Fibroblast of lung (primary cell): ENCODE results near the gene PIWIL4.

Source experiments
- EZH2 ChIP-seq: IDR thresholded peaks from 2 replicates; pipeline ENCODE4 v1.5.1; 2012; ENCODE audit warnings: low read length, control low read depth, mild to moderate bottlenecking; ENCODE audit errors: missing control alignments
- TF ChIP-seq, protein P1 (sequence below), 2 donors: IDR thresholded peaks in 1 of 2; conservative IDR thresholded peaks in 1 of 2; 1 replicate in 1 of 2; 2 replicates in 1 of 2; pipeline ENCODE4 v1.5.1; 2011 to 2012; ENCODE audit warnings: low read length in 2 of 2, control low read depth in 1 of 2, inconsistent platforms in 1 of 2, low read depth in 1 of 2, mild to moderate bottlenecking in 1 of 2

DNA sequence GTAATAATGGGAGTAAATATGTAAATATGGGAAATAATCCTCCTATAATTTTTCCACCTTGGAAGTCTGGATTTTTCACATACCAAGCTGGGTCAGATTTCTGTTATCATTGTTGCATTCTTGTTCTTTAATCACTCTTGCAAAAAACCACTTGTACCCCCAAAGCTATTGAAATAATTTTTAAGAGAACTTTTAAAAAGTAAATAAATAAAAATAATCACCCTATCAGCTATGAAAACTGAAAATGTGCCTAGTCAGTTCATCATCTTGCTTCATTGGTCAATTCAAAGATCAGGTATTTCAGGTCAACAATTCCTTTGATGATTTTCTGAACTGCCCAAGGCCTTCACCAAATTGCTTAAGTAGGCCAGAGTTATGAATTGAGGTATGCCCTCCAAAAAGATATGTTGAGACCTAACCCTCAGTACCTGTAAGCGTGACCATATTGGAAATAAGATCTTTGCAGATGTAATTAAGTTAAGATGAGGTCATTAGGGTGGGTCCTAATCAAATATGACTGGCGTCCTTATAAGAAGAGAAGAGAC is 95.8 kb downstream of the PIWIL4 start:
- TF ChIP-seq, protein P1, sequence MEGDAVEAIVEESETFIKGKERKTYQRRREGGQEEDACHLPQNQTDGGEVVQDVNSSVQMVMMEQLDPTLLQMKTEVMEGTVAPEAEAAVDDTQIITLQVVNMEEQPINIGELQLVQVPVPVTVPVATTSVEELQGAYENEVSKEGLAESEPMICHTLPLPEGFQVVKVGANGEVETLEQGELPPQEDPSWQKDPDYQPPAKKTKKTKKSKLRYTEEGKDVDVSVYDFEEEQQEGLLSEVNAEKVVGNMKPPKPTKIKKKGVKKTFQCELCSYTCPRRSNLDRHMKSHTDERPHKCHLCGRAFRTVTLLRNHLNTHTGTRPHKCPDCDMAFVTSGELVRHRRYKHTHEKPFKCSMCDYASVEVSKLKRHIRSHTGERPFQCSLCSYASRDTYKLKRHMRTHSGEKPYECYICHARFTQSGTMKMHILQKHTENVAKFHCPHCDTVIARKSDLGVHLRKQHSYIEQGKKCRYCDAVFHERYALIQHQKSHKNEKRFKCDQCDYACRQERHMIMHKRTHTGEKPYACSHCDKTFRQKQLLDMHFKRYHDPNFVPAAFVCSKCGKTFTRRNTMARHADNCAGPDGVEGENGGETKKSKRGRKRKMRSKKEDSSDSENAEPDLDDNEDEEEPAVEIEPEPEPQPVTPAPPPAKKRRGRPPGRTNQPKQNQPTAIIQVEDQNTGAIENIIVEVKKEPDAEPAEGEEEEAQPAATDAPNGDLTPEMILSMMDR (conservative IDR thresholded peaks at IDR 0.05 in 1 of 2, IDR thresholded peaks at IDR 0.05 in 1 of 2; ENCODE audit: low read depth in 1 of 2, low read length in 2 of 2) = no peak
- no peak for TF ChIP-seq EZH2
